Putamen (tissue), 1 donor: ENCODE results near the gene DDAH2.

Source experiments
- DNase-seq: peaks from one replicate; pipeline ENCODE4 v3.0.0-alpha.2; 2016; ENCODE audit warnings: low spot score

Gene DDAH2

DNA sequence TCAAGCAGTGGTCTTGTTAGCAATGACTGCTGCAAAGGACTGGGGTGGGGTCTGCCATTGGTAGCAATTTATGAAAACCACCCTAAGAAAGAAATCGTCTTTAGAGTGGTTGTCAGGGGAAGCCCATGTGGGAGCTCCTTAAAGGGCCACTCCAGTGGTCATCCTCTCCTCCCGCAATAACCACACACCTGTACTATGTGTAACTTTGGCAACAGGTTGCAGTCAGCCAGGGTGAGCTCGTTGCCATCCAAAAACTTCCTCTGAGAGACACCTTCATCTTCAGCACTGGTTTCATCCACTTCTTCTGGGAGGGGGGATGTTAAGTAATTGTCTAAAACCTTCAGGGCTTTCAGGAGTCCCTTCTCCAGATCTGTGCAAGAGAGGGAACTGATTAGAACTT, 2.9 kb upstream of the DDAH2 start:
- no peak for DNase-seq

DNA sequence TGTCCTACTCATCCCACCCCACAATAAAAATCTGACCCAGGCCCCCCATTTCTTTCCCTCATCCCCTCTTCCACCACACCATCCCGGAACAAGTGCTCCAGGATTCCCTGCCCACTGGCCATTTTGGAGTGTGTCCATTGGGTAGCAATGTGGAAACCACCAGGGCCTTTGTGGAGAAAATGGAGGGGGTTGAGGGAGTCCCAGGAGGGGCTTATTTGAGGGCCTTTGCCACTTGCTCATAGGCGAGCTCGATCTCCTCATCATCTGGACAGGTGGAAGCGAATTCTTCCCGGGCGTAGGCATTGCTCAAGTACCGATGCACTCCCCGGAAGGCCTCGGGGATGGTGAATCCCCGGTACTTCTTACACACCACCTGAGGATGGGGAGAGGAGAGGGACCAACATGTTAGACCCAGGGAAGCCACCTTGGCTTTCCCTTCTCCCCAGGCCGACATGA, 1.6 kb upstream of the DDAH2 start:
- DNase-seq, result no peak

DNA sequence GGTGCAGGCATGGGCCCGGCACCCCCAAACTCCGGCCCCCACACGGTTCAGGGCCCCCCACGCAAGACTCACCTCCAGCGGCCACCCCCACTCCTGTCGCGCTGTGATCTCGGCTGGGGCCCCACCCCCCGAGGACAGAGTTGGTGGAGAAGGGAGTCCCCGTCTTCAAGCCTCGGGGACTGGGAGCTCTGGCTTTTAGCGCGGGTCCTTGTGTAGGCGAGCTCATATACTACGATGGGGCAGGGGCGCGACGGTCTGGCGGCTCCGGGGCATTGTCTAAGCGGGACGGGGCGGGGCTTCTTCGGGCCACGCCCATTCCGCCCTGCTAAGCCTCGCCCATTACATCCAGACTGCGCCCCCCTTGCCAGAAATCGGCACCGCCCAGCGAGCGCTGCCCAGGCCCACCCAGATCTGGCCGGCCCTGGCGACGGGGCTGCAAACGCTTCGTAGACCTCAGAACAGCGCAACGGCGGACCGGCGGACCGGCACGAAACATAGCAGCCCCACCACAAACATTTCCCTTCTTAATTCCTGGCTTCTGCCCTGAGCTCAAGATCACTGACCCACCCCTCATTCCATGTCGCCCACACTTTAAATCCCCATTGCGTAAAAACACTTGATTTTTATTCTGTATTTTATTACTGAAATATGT, 1.0 kb upstream of the DDAH2 start:
- peak; percentile 70 for DNase-seq

DNA sequence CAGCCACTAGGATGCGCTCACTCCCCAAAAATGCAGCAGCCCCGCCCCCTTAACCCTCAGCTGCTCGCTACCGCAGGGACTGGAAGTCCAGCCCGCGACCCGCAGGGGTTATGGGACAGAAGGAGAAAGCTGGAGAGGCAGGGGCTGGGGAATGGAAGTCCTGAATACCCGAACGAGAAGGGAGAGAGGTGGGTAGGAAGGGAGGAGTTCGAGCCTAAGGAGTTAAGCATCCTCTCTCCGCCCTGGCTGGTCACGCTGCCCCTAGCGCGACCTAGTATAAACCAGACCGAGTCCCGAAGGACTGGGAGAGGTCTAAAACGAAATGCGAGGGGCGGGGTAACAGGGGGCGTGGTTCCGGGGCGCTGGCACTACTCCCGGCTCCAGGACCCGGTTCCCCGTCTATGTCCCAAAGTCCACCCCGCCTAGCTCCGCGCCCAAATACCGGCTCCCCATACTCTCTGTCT, 448 bp upstream of the DDAH2 start:
- peak; percentile 79 for DNase-seq

- no peak for DNase-seq
These were observed 1.1 kb downstream of the DDAH2 start for GRCh38 chr6:31727717-31728671.

DNA sequence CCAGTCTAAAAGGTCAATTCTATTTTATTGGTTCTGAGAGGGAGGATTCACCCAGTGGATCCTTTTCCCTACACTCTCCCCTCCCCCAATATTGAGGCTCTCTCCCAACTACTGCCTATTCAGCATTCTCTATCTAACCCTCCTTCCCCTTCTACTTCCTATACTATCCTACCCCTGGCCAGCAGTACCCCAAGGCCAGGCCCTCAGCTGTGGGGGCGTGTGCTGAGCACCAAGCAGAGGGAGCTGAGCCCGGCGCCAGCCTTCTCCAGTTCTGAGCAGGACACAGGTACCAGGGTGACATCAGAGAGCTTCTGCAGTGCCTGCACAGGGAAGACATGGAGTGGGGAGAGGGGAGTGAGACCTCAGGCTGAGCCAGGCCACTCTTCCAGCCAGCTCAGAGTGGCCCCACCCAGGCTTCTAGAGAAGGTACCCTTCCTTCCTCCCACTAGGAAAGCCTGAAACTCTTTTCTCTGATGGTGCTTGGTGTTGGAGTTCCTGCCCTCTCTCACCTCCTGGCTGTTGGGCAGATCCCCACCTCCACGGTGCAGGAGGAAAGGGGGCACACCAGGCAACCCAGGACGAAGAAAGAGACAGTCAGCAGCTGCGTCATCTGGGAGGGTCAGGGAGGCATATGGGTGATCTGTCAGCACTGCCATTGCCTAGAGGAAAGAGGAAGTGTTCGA, 1.9 kb downstream of the DDAH2 start:
- no peak for DNase-seq

GRCh38 chr6:31725502-31726350, 3.4 kb downstream of the DDAH2 start:
- DNase-seq, result no peak

DNA sequence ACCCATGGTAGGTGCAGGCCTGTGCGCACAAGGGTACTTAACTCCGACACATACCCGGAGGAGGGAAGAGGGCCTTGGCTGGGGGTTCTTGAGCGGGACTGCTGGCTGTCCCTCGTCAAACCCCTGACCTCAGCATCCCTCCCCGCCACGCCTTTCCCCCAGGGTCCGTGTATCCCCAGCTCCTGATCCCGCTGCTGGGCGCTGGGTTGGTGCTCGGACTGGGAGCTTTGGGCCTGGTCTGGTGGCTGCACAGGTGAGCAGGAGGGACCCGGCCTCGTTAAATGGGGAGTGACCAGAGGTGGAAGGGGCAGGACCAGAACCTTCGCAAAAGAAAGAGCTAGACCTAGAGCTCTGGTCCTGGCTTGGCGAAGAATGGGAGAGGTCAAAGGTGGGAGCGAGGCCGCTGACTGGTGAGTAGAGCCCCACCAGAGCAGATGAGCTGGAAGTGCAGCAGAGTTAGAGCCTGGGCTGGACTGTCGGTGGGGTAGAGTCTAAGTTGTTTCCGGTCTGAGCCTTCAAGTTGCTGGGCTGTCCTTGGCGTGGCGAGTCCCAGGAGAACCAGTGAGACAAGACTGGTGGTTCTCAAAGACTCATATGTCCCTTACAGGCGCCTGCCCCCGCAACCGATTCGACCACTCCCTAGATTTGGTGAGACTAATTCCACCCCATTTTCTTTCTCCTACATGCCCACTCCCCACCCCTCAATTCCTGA, 5.0 kb downstream of the DDAH2 start:
- DNase-seq, result no peak

DNA sequence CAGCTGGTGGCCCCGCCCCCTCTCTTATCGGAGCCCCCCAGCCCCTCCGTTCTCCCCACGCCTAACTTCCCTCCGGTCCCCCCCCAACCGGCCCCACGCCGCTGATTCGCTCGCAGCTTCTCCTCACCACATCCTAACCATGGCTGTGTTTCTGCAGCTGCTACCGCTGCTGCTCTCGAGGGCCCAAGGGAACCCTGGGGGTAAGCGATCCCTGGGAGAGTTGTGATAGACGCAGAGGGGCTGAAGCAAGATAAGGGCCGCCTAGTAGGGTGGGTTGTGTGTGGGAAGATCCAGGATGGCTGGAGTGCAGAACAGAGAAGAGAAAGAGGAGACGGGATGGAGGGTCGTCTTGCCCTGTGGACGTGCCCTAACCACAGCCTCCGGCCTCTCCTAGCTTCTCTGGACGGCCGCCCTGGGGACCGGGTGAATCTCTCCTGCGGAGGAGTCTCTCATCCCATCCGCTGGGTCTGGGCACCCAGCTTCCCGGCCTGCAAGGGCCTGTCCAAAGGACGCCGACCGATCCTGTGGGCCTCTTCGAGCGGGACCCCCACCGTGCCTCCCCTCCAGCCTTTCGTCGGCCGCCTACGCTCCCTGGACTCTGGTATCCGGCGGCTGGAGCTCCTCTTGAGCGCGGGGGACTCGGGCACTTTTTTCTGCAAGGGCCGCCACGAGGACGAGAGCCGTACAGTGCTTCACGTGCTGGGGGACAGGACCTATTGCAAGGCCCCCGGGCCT, 5.7 kb downstream of the DDAH2 start, which contains the start of gene MPIG6B:
Gene MPIG6B (plus strand): TSS at position 129 of the 735 bp plus-strand sequence. CDS start 11 bp downstream, at position 140.
- DNase-seq, result no peak

- DNase-seq, result no peak
These were observed 6.9 kb downstream of the DDAH2 start for GRCh38 chr6:31722173-31722572.

- DNase-seq, result no peak
These were observed 7.6 kb downstream of the DDAH2 start, which contains the start of gene LY6G6C for GRCh38 chr6:31721351-31722020. TSS of gene LY6G6C (minus strand) at chr6:31721746. CDS start at chr6:31721679, 67 bp downstream.

DNA sequence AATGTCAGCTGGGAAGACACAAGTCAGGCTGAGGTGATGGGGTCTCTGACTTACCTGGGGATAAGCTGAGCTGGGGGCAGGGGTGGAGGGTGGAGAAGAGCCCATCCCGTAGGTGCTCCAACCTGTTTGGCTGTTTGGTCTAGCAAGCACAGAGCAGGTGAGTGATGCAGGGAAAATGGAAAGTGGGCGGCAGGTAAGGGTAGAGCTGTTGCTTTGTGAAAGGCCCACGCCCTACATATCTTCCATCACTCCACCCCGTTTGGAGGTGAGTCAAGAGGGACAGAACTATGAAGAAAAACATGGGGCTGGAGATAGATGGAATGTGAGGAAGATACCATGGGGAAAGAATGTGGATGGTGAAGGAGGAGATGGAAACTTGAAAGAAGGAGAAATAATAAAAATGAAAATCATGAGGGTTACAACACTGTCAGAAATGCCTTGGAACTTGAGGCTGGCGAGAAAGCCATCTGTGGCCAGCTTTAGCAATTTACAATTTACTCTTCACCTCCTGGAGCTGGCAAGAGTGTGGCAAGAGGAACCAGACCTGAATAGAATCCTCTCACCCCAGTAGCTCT, 8.8 kb downstream of the DDAH2 start:
- DNase-seq, result no peak

DNA sequence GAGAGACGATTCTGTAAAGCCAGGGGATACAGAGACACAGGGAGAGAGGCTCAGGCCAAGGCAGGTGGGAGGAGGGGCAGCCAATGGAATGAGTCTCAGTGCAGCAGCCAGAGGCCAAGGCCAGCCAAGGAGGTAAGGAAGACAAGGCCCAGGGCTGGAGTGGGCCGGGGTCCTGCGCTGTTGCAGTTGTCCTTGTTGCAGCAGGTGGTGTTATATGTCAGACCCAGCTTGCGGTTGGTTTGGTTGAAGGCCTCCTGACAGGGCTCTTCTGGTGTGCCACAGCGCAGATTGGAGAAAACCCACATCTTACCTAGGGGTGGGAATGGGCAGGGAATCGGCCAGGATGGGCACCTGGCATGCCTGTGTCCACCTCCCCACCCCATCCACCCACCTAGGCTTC, 10.1 kb downstream of the DDAH2 start:
- DNase-seq, result no peak

- no peak for DNase-seq
These were observed 10.8 kb downstream of the DDAH2 start for GRCh38 chr6:31718265-31718664.

DNA sequence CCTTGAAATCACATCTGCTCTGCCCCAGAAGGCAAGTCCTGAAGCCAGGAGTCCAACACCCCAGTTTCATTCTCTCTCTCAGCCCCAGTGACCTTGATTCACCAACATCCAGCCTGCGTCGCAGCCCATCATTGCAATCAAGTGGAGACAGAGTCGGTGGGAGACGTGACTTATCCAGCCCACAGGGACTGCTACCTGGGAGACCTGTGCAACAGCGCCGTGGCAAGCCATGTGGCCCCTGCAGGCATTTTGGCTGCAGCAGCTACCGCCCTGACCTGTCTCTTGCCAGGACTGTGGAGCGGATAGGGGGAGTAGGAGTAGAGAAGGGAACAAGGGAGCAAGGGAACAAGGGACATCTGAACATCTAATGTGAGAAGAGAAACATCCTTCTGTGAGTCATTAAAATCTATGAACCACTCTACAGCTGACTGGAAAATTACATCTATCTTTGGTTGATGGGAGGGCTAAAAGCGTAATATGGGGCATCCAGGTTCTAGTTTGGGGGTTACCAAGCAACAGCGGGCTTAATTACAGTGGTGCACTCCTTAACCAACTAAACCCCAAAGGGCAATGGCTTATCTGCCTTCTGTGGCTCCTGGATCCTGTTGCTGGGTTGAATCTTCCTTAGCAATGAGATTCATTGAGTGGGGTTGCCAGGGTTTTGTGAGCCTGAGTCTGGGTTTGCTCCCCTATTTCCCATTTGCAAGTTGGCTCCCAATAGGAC, 11.4 kb downstream of the DDAH2 start:
- no peak for DNase-seq

GRCh38 chr6:31715022-31715958, 13.8 kb downstream of the DDAH2 start, which contains the start of gene LY6G6D:
TSS of gene LY6G6D (plus strand) at chr6:31715348. CDS start at chr6:31715356, 8 bp downstream.
- DNase-seq, result no peak
